GM18870 (cell line): ENCODE results near the gene ZNF443.
"Not testable (repeated sequence)": the region's sequence is repeated elsewhere in the genome, so short reads cannot be mapped to it uniquely, and the experiment has no call there.

ENCODE experiments used
- ATAC-seq: cut with Tn5 transposase; IDR thresholded peaks from one replicate; pipeline ENCODE4 v1.9.1; 2021; ENCODE audit warnings: moderate library complexity; ENCODE audit not compliant: unreplicated experiment

ZNF443 gene

DNA sequence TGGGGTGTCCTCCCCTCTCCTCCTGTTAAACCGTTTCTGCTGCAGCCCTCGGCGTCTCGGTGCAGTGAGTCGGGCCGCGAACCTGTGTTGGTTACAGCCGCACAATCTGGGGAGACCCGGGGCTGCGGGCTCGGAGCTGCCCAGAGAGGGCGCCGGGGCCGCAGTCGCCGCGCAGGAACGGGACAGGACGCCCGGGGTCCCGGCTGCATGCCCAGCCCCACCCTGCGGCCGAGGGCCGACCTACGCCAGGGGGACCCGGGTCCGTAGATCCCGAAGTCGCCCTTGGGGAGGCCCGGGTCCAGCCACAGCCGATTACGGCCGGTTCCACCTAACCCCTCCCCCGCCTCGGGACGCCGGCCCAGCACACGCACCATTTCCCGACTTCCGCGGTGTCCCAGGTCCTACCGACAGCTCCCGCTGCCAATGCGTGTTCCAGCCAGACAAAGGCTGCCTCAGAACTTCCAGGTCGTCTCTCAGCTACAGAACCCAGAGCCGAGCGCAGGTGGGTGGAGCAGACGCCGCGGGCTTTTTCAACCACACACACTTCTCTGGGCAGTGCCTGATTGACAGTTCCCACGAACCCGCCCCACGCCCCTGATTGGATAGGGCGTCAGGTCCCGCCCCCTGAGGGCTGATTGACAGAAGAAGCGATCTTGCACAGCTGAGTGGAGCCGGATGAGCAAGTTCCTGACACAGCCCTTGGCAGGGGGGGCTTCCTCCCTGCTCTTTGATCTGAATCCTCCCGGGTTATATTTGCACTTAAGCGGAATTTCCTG lies at the start of gene ZNF443:
Gene ZNF443 (minus strand): TSS at position 481 of the 776 bp plus-strand sequence. CDS start 107 bp downstream, at position 374.
- peak; percentile 88 for ATAC-seq

DNA sequence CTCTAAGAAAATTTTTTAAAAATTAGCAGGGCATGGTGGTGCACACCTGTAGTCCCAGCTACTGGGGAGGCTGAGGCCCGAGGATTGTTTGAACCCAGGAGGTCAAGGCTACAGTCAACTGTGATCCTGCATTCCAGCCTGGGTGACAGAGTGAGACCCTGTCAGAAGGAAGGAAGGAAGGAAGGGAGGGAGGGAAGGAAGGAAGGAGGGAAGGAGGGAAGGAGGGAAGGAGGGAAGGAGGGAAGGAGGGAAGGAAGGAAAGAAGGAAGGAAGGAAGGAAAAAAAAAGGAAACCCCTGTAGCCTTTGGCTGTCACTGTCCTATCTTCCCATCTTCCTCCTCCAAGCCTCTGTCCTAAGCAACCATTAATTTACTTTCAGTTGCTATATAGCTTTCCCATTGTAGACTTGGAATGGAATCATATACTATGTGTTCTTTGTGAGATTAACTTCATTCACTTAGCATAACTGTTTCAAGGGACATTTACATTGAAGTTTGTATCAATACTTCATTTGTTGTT lies 45.5 kb upstream of the ZNF443 start:
- ATAC-seq, result not testable (repeated sequence)

DNA sequence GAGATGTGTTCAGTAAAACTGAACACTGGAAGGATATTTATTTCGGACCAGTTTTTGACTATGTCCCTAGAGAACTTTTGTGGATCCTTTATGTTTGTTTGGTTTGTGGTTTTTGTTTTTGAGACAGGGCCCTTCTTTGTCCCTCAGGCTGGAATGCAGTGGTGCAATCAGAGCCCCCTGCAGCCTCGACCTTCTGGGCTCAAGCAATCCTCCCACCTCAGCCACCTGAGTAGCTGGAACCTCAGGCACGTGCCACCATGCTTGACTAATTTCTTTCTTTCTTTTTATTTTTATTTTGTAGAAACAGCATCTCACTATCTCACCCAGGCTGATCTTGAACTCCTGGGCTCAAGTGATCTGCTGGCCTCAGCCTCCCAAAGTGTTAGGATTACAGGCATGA lies 44.8 kb upstream of the ZNF443 start:
- ATAC-seq, result no peak

DNA sequence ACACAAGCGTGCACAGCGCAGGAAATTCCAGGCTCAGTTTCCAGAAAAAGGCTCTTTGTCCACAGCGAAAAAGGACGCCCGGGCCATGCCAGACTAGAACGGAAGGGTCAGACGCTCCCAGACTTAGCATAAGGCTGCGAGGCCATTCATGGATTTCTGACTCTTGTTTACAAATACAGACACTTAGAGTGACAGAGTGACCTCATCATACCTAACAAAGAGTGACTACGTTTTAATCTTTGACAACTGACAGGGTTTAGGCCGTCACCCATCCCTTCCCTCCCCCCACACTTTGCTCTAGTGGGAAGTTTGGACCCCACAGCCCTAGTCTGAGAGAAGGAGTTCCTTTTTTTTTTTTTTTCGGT lies 44.2 kb upstream of the ZNF443 start:
- ATAC-seq, result no peak

DNA sequence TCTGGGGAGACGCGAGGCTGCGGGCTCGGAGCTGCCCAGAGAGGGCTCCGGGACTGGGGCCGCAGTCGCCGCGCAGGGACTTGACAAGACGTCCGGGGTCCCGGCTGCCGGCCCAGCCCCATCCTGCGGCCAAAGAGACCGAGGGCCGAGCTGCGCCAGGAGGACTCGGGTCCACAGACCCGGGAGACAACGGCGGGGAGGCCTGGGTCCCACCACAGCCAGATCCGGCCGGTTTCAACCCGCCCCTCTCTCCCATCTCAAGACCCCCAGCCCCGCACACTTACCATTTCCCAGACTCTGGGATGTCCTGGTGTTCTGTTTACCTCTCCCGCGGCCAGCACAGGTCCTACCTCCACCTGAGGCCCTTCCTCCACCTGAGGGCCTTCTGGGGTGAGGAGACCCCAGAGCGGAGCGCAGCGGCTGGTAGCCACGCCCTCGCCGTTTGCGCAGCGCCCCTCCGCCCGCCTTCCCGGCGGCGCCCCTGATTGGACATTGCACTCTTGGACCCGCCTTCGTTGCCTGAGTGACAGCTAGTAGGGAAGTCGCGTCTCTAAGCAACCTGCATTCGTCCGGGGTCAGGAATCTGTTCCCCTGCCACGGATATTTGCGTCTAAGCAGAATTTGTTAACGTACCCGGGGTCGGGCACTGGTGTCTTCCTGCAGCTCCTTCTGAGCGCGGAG lies 43.7 kb upstream of the ZNF443 start, which contains the start of gene ZNF709:
Gene ZNF709 (minus strand): TSS at position 446 of the 681 bp plus-strand sequence. CDS start 159 bp downstream, at position 287.
- peak; percentile 68 for ATAC-seq

DNA sequence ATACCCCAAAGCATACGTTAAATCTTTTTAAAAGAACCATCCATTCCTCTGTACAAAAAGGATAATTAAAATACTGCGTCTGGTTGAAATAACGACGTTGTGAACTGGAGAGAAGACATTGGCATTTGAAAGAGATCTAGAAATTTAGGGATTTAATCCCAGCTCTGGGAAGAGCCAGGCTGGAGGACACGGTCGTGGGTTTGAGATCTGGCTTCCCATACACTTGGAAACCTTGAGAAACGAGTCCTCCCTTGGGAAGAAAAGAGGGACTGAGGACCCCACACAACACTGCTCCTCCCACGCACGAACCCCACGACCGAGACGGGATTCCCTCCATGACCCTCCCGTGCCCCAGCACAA lies 43.2 kb upstream of the ZNF443 start:
- no peak for ATAC-seq

DNA sequence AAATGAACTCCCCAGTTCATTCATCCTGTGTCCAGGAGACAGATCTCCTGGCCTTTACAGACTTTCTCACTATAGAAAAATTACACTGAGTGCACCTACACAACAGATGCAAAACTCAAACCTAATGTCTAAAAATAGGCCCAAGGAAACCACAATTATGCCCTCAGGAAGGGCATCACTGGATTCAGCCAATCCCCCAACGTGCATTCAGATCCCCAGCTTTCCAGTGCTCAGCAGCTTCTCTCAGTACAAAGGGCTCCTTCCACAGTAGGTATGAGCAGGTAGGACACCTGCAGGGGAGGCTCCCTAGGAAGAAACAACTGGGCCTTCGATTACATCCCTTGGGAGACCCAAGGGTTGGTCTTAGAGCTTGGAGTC lies 41.7 kb upstream of the ZNF443 start:
- no peak for ATAC-seq

DNA sequence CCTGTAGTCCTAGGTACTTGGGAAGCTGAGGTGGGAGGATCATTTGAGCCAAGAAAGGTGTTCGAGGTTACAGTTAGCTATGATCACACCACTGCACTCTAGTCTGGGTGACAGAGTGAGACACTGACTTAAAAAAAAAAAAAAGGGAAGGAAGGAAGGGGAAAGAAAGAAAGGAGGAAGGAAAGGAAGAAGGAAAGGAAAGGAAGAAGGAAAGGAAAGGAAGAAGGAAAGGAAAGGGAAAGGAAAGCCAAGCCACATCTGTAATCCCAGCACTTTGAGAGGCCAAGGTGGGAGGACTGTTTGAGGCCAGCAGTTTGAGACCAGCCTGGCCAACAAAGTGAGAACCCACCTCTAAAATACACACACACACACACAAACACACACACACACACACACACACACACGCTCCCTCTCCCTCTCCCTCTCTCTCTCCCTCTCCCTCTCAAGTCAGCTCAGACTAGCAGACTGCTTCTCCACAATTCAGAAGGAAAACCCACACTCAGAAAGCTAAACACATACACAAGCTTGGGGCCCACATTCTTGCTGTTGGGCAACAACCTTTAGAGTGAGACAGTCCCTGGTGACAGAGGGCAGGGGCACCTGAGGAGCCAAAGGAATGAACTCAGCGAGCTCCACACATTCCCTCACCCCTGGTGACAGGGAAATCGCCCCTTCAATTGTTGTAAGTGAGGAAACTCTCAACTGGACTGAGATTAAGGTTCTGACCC lies 41.1 kb upstream of the ZNF443 start:
- no peak for ATAC-seq

DNA sequence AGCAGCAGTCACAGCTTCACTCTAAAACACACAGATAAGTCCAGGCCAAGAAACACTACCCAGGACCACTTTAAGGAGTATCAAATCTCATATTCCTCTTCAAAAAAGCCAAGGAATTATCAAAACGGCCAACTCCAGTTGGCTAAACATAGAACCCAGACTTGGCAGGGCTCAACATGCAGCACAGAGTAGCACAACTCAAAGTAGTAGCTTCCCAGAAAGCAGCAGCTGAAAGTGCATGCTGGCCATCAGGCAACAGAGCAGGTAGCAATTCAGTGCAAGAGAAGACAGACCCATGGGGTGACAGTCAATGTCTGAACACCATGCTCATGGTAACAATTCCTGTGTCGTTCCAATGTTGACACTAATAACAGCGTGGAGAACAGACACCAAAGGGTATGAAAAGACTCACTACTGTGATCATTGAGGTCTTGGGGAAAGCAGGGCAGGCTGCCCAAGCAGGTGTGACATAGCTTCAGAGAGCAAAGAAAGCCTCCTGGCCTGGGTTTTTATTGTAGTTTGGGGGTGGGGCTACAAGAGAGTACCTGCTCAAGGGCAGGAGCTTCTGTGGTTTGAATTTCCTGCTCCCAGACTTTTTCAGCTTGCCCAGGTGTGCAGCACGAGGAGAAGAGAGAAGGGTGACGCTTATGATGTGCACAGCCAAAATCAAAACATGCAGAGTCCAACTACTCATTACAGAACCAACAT lies 37.6 kb upstream of the ZNF443 start:
- no peak for ATAC-seq

DNA sequence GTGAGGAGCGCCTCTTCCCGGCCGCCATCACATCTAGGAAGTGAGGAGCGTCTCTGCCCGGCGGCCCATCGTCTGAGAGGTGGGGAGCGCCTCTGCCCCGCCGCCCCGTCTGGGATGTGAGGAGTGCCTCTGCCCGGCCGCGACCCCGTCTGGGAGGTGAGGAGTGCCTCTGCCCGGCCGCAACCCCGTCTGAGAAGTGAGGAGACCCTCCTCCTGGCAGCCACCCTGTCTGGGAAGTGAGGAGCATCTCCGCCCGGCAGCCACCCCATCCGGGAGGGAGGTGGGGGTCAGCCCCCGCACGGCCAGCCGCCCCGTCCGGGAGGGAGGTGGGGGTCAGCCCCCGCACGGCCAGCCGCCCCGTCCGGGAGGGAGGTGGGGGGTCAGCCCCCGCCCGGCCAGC lies 26.8 kb upstream of the ZNF443 start:
- ATAC-seq, result not testable (repeated sequence)

DNA sequence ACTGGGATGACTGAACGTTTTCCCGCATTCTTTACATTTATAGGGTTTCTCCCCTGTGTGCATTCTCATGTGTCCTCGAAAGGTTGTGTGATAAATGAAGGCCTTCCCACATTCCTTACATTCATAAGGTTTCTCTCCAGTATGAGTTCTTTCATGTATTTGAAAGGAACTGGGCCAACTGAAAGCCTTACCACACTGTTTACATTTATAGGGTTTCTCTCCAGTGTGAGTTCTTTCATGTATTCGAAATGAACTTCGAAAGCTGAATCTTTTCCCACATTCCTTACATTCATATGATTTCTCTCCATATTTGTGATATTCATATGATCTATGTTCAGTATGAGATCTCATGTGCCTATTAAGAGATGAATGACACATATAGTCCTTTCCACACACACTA lies 24.4 kb upstream of the ZNF443 start:
- no peak for ATAC-seq

DNA sequence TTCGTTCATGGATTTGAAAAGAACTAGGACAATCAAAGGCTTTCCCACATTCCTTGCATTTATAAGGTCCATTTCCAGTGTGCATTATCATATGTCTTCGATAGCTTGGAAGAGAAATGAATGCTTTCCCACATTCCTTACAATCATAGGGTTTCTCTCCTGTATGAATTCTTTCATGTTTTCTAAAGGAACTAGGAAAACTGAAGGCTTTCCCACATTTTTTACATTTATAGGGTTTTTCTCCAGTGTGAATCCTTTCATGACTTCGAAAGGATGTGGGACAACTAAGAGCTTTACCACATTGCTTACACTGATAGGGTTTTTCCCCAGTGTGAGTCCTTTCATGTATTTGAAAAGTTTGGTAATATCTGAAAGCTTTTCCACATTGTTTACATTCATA lies 23.9 kb upstream of the ZNF443 start:
- no peak for ATAC-seq

DNA sequence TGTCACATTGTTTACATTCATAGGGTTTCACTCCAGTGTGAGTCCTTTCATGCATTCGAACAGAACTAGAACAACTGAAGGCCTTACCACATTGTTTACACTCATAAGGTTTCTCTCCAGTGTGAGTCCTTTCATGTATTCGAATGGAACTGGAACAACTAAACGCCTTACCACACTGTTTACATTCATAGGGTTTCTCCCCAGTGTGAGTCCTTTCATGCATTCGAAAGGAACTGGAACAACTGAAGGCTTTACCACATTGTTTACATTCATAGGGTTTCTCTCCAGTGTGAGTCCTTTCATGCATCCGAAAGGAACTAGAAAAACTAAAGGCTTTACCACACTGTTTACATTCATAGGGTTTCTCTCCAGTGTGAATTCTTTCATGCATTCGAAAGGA lies 23.3 kb upstream of the ZNF443 start:
- not testable (repeated sequence) for ATAC-seq

DNA sequence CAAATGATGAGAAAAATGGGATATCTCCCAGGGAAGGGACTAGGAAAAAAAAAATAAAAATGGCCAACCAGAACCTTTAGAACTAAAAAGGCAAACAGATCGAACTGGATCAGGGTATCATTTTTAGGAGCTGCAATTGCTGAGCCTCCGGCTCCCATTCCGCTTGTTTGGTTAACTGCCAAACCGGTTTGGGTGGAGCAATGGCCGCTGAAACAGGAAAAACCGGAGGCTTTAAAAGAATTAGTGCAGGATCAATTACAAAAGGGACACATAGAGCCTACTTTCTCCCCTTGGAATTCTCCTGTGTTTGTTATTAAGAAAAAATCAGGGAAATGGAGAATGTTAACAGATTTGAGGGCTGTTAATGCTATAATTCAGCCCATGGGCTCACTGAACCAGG lies 12.7 kb upstream of the ZNF443 start:
- ATAC-seq, result no peak

DNA sequence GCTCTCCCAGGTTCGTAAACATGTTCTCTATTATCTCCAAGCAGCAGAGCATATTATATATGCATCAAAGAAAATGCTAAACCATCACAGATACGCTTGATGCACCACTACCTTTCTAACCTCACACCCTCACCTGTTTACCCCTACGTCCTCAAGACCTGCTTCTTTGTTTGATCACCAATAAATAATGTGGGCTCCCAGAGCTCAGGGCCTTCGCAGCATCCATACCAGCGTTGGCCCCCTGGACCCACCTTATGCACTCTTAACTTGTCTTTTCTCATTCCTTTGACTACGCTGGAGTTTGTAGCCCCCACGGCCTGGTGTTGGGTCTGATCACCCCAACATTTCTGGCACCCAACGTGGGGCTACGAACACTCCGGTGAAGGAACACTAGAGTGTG lies 10.0 kb upstream of the ZNF443 start:
- no peak for ATAC-seq

DNA sequence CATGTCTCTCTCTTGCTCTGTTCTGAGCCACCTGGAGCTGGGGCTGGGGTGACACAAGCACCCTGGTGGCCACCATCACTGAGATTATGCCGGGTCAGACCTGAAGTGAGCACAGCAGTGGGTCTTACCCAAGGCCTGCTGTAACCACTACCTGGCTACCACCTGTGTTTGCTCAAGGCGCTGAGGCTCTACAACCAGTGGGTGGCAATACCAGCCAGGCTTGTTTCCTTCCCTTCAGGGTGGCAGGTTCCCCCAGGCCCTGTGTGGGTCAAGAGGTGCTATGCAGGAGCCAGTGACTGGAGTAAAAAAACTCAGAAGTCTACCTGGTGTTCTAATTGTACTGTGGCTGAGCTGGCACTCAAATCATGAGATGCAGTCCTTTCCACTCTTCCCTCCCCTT lies 8.0 kb upstream of the ZNF443 start:
- ATAC-seq, result no peak

DNA sequence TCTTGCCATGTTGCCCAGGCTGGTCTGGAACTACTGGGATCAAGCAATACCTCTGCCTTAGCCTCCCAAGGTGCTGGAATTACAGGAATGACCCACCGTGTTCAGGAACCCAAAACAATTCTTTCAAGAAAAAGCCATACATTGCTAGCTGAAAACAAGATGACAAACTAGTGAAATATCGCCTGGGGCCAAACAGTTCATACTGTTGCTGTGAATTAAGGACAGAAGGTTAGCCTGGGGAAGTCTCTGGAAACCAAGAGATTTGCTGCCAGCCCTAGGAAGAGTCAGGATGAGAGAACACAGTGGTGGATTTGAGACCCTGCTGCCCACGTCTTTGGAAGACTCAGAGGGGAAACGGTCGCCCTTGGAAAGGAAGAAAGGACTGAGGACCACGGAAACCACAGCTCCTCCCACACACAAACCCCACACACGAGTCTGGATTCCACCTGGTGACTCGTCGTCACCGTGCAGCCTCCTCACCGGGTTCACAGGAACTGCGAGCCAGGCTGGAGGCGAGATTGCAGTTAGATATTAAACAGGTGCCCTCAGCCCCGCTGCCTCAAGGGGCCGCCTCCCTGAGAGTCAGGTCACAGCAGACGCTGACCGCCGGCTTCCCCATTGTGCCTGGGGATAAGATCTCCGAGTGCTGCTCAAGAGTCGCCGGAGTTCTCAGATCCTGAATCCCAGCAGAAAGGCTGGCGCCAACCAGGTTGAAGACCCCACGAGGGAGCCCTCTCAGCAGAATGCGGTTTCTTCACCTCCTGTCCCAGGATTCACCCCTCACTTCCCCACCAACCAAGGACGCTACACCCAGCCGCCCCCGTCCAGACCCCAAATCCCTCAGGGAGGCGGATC lies 908 bp downstream of the ZNF443 start:
- ATAC-seq, result not testable (repeated sequence)

DNA sequence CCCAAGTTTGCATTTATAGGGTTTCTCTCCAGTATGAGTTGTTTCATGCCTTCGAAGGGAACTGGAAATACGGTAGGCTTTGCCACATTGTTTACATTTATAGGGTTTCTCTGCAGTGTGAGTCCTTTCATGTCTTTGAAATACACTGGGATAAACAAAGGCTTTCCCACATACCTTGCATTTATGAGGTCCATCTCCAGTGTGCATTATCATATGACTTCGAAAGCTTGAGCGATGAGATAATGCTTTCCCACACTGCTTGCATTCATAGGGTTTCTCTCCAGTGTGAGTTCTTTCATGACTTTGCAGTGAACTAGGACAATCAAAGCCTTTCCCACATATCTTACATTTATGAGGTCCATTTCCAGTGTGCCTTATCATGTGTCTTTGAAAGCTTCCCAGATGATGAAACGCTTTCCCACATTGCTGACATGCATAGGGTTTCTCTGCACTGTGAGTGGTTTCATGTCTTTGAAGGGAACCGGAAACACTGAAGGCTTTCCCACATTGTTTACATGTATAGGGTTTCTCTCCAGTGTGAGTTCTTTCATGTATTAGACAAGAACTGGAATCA lies 10.0 kb downstream of the ZNF443 start:
- not testable (repeated sequence) for ATAC-seq

DNA sequence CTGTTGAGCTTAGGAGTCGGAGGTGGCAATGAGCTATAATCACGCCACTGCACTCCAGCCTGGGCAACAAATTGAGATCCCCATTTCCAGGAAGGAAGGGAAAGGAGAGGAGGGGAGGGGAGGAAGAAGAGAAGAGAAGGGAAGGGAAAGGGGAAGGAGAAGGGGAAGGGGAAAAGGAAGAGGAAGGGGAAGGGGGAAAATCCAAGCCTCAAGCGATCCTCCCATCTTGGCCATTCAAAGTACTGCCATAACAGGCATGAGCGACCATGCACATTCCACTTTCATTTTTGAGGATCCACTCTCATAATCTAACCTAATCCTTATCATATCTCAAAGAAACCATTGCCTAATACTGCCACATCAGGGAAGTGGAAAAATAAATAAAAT lies 14.9 kb downstream of the ZNF443 start:
- ATAC-seq, result no peak
